Stimulated activated effector memory CD8-positive, alpha-beta T cell treated with anti-CD3 and anti-CD28 coated beads, Interleukin-12 subunit alpha, Interleukin-12 subunit beta, amount 100 ng/mL, for 72 hours (primary cell): ENCODE results near the gene MPZ.
"Not testable (repeated sequence)": the region's sequence is repeated elsewhere in the genome, so short reads cannot be mapped to it uniquely, and the experiment has no call there.

Experiments
- ATAC-seq: fragments of 150-1000 bp; cut with Tn5 transposase; 2 replicates; pipeline ENCODE4 v1.10.0; 2021
- DNase-seq, 2 donors: peaks; one replicate each; pipeline ENCODE4 v3.0.0; 2021 to 2022; ENCODE audit warnings: low spot score in 2 of 2
- H3K27ac Mint-ChIP-seq: one replicate; pipeline ENCODE4 v1.8.0; 2022; ENCODE audit warnings: mild to moderate bottlenecking, mixed read lengths
- H3K36me3 Mint-ChIP-seq: one replicate; pipeline ENCODE4 v1.8.0; 2022; ENCODE audit warnings: mild to moderate bottlenecking, mixed read lengths
- H3K4me1 Mint-ChIP-seq: one replicate; pipeline ENCODE4 v1.8.0; 2022; ENCODE audit warnings: mixed read lengths
- H3K4me3 Mint-ChIP-seq: one replicate; pipeline ENCODE4 v1.8.0; 2022; ENCODE audit warnings: mild to moderate bottlenecking, mixed read lengths
- H3K9me3 Mint-ChIP-seq: one replicate; pipeline ENCODE4 v1.8.0; 2022; ENCODE audit warnings: mixed read lengths

Gene MPZ

DNA sequence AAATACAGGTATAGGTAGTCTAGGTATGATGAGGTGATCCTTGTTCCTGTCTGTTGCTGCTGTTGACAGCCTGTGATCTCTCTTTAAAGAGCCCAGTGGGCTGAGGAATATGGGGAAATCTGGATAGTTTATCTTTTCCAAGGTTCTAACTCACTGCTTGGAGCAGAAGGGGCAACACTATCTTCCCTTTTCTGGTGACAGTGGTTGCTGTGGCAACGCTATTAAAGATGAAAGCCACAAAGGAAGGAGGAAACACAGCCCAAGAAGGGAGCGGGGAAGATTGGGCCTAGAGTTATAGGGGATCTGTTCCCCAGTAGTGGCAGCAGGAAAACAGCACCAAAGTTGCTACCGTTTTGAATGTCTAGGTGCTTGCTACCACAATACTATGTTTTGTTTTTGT lies 42.4 kb downstream of the MPZ start:
- DNase-seq (no peak), ATAC-seq (no peak)
- Mint-ChIP-seq H3K27ac (no peak overlapping the region), H3K36me3 (no peaks in the 10 kb centered on the region), H3K4me3 (no peak overlapping the region), H3K4me1 (no peaks in the 10 kb centered on the region), H3K9me3 (no peaks in the 10 kb centered on the region)

GRCh38 chr1:161266836-161267235 lies 42.9 kb downstream of the MPZ start:
- no peaks in the 10 kb centered on the region for H3K36me3 Mint-ChIP-seq
- no peak overlapping the region for H3K27ac Mint-ChIP-seq
- no peak overlapping the region for H3K4me3 Mint-ChIP-seq
- ATAC-seq, result no peak
- no peak for DNase-seq
- H3K4me1 Mint-ChIP-seq, result no peaks in the 10 kb centered on the region
- no peaks in the 10 kb centered on the region for H3K9me3 Mint-ChIP-seq

GRCh38 chr1:161266202-161266601 lies 43.6 kb downstream of the MPZ start:
- Mint-ChIP-seq H3K36me3 (no peaks in the 10 kb centered on the region), H3K4me1 (no peaks in the 10 kb centered on the region), H3K27ac (no peak overlapping the region), H3K4me3 (no peak overlapping the region), H3K9me3 (no peaks in the 10 kb centered on the region)
- ATAC-seq, result no peak
- no peak for DNase-seq

- no peaks in the 10 kb centered on the region for H3K36me3 Mint-ChIP-seq
- DNase-seq (no peak), ATAC-seq (no peak)
- no peaks in the 10 kb centered on the region for H3K9me3 Mint-ChIP-seq
- no peaks in the 10 kb centered on the region for H3K4me1 Mint-ChIP-seq
- H3K27ac Mint-ChIP-seq, result no peak overlapping the region
- H3K4me3 Mint-ChIP-seq, result no peak overlapping the region
These were observed 44.5 kb downstream of the MPZ start for GRCh38 chr1:161265305-161265704.

DNA sequence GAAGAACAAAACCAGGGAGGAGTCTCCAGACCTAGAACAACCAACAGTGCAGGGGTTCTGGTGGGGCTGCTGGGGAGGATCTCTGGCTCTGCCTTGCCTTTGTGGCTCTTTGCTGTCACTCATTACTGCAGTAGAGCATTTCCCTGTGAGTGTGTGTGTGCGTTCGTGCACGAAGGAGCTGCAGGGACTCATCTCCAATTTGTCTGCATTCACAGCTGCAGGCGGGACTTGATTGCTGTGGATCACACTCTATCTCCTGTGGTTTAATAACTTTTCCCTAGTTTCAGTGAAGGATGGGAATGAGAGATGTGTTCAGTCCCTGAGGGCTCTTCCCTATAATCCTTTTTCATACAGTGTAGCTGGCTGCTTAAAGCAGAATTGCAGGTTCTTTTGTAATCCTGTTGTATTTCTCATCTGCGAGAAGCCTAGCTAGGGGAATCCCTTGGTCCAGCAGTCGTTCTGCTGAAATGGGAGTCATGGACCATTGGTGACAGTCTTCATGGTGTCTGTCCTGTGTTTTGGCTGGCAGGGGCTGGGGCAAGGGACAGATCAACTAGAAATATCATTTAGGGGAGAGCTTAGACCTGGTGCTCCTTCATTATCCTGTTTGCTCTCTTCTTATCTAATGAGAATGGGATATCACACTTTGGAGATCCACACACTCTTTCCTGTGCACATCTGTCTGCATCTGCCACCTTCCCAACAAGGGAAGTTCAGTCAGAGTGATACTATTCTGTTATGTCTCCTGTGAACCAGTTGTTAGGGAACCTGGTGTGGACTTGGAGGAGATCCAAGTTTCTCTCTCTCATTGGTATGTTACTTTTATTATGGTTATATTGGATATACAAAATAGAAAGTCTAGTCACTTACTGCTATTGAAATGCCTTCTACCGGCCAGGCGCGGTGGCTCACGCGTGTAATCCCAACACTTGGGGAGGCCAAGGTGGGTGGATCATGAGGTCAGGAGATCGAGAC lies 48.2 kb downstream of the MPZ start:
- Mint-ChIP-seq H3K4me3 (no peak overlapping the region), H3K9me3 (peaks cover 8% of the 10 kb centered on the region), H3K36me3 (no peaks in the 10 kb centered on the region), H3K27ac (no peak overlapping the region), H3K4me1 (peaks cover 11% of the 10 kb centered on the region)
- ATAC-seq, result no peak
- no peak for DNase-seq

DNA sequence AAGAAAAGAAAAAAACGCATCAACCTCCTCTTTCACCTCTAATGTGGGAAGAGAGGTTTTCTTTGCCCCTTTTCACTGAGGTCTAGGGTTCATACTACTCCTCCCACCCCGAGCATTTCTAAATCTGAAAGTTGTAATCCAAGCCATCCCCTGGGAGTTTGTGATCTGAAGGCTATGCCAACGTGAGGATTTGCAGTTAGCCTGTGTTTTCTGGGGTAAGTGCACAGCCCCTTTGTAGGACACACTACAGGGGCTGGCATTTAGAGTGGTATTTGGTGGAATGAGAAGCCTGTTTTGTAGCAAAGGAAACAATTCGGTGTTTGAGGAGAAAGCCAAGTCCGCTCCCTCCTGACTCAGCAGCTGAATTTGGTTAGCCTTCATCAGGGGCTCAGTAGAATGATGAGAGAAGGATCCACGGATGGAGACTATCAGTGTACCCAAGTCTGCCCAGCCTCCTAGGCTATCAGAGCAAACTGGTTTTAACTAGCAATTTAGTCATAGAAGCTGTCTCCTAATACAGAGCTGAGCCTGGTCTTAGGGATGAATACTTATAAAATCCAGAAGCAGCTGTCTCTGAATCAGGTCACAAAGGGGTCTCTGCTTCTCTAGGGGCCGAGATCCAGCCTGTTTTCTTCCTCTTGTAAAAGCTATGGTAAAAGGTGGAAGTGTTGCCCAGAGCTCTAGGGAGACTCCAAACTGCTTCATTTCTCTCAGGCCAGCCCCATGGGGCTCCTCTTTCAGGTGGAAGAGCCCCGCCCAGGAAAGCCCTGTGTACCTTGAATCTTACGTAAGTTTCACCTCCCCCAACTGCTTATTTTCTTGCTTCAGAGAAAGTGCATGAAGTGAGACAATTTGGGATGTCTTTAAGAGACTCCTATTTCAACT lies 49.1 kb downstream of the MPZ start:
- H3K36me3 Mint-ChIP-seq, result no peaks in the 10 kb centered on the region
- H3K4me1 Mint-ChIP-seq, result peaks cover 11% of the 10 kb centered on the region
- no peak overlapping the region for H3K27ac Mint-ChIP-seq
- DNase-seq (no peak), ATAC-seq (no peak)
- H3K9me3 Mint-ChIP-seq, result peaks cover 8% of the 10 kb centered on the region
- H3K4me3 Mint-ChIP-seq, result no peak overlapping the region

DNA sequence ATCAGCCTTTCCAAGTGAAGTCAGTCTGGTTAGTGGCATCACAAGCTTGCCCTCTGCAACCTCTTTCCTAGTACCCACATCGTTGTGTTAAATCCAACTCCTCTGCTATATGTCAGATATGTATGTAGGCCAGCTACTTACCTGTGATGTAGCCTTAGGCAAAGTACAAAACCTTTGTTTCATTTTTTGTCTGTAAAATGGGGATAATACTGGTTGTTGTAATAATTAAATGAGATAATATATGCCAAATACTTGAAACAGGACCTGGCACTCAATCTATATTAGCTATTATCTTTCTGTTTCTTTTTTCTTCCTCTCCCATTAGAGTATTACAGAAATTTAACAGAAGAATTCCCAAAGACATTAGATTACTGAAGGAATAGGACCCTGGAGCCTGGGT lies 50.0 kb downstream of the MPZ start:
- no peak for DNase-seq
- no peak overlapping the region for H3K27ac Mint-ChIP-seq
- peak overlapping the region; percentile 65 for H3K4me3 Mint-ChIP-seq
- H3K9me3 Mint-ChIP-seq, result peaks cover 10% of the 10 kb centered on the region
- H3K4me1 Mint-ChIP-seq, result peaks cover 11% of the 10 kb centered on the region
- no peak for ATAC-seq
- no peaks in the 10 kb centered on the region for H3K36me3 Mint-ChIP-seq

GRCh38 chr1:161259345-161259702 lies 50.4 kb downstream of the MPZ start:
- Mint-ChIP-seq H3K27ac (no peak overlapping the region), H3K4me3 (peak overlapping the region; percentile 65), H3K36me3 (no peaks in the 10 kb centered on the region), H3K4me1 (peaks cover 11% of the 10 kb centered on the region), H3K9me3 (peaks cover 10% of the 10 kb centered on the region)
- DNase-seq (no peak), ATAC-seq (no peak)

DNA sequence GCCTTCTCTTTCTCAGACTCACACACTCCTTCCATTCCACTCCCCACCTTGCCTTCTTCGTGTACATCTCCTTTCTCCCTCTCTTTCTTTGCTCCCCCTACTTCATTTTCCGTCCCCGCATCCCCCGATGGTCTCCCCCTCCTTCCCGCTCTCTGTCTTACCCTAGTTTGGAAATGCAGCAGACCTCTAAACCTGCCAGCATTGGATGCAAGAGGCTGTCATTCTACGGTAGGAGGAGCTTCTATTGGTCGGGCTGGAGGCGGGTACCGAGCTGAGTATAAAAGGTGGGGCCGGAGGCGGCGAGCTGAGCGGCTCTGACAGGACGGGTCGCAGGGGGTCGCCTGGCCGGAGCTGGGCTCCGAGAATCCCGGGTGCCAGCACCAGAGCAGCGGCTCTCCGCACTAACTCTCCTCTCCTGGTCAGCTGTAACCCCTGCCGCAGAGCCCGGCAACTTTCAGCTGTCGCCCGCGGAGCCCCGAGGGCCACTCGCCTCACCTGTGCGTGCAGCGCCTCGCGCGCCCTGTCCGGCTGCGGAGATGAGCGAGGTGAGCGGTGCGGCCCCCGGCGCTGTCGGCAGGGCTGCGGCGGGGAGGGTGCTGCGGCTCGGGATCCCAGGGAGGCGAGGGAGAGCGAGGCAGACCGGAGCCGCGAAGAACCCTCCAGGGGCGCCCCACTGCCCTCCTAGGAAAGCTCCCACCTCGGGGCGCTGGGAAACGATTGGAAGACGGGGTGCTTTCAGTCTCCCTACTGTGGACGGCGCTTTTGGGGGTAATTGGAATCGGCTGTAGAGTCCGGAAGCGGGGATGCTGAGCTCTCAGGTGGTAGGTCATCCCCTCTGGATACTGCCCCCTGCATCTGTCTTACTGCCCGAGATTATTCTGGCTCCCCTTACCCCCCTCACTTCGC lies 51.1 kb downstream of the MPZ start, which contains the start of gene PCP4L1:
TSS of gene PCP4L1 (plus strand) at position 307 of the 906 bp plus-strand sequence. CDS start at position 537, 230 bp downstream.
- DNase-seq (peak; percentile 9 to 62), ATAC-seq (peak; percentile 91)
- Mint-ChIP-seq H3K36me3 (no peaks in the 10 kb centered on the region), H3K9me3 (peaks cover 10% of the 10 kb centered on the region), H3K4me3 (peak within 1 kb of the TSS; percentile 65), H3K27ac (no peak within 1 kb of the TSS), H3K4me1 (peaks cover 11% of the 10 kb centered on the region)

- ATAC-seq, result not testable (repeated sequence)
These were observed 52.7 kb downstream of the MPZ start for GRCh38 chr1:161257109-161257508.

DNA sequence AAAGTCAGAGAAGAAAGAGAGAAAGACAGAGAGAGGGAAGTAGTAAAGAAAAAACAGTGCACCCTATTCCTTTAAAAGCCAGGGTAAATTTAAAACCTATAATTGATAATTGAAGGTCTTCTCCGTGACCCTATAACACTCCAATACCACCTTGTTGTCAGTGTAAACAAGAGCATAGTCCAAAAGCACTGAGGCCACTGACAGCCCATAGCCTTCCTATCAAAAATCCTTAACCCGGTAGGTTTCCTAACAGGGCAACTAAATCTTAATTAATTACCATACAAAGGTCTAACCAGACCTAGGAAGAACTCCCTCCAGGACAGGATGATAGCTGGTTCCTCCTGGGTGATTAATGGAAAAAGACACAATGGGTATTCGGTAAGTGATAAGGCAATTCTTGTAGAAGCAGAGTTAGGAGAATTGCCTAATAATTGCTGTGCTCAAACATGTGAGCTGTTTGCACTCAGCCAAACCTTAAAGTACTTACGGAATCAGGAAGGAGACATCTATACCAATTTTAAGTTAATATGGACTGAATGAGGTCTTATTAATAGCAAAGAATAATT lies 53.7 kb downstream of the MPZ start:
- DNase-seq, ATAC-seq, H3K27ac Mint-ChIP-seq, H3K36me3 Mint-ChIP-seq, H3K4me3 Mint-ChIP-seq: not testable (repeated sequence)
- Mint-ChIP-seq H3K9me3 (peaks cover 10% of the 10 kb centered on the region), H3K4me1 (peaks cover 11% of the 10 kb centered on the region)

More at GRCh38 chr1:161257109-161257508, 52.7 kb downstream of the MPZ start:
- not testable (repeated sequence) for H3K27ac Mint-ChIP-seq, DNase-seq, H3K4me3 Mint-ChIP-seq, H3K36me3 Mint-ChIP-seq
- Mint-ChIP-seq H3K4me1 (peaks cover 11% of the 10 kb centered on the region), H3K9me3 (peaks cover 10% of the 10 kb centered on the region)

DNA sequence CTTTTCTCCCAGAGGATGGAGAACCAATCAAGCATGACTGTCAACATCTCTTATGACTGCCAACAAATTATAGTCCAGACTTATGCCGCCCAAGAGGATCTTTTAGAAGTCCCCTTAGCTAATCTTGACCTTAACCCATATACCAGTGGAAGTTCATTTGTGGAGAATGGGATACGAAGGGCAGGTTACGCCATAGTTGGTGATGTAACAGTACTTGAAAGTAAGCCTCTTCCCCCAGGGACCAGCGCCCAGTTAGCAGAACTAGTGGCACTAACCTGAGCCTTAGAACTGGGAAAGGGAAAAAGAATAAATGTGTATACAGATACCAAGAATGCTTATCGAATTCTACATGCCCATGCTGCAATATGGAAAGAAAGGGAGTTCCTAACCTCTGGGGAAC lies 54.5 kb downstream of the MPZ start:
- Mint-ChIP-seq H3K9me3 (peaks cover 10% of the 10 kb centered on the region), H3K4me1 (peaks cover 11% of the 10 kb centered on the region)
- H3K4me3 Mint-ChIP-seq, DNase-seq, H3K27ac Mint-ChIP-seq, ATAC-seq, H3K36me3 Mint-ChIP-seq: not testable (repeated sequence)
